Skin of body (tissue), 2 donors: Measurements from ENCODE around the gene CCDC167. TPM values are rescaled to one million over a fixed set of nuclear protein-coding genes. Genes with fewer than 3 reads are reported as not detected.

Experiments used
- DNase-seq: peaks from one replicate; lab custom pipeline; 2025; lab: John Stamatoyannopoulos, UW
- total RNA-seq: library from RNA; depleted of rRNA; stranded (reverse); fragments of >200 nt; gene quantifications from one replicate; pipeline ENCODE4 v1.2.3, GENCODE V29; 2014

CCDC167 gene
- 7.4 TPM for total RNA-seq

- peak; percentile 91 for DNase-seq
Observed at GRCh38 chr6:37499433-37500293, at the start of gene CCDC167. CCDC167 (minus strand) TSS chr6:37499893; CDS start chr6:37499863, 30 bp downstream.

- DNase-seq, result no peak
Observed at GRCh38 chr6:37549154-37549553, 49.5 kb upstream of the CCDC167 start.

- DNase-seq, result no peak
Observed at GRCh38 chr6:37548067-37548674, 48.5 kb upstream of the CCDC167 start.

- no peak for DNase-seq
Observed at GRCh38 chr6:37547564-37548061, 47.9 kb upstream of the CCDC167 start.

- no peak for DNase-seq
Observed at GRCh38 chr6:37546141-37546871, 46.6 kb upstream of the CCDC167 start.

- DNase-seq, result no peak
Observed at GRCh38 chr6:37544530-37544929, 44.8 kb upstream of the CCDC167 start.

- DNase-seq, result no peak
Observed at GRCh38 chr6:37543361-37543760, 43.7 kb upstream of the CCDC167 start.

- DNase-seq, result no peak
Observed at GRCh38 chr6:37541346-37541745, 41.7 kb upstream of the CCDC167 start.

- no peak for DNase-seq
Observed at GRCh38 chr6:37540390-37540789, 40.7 kb upstream of the CCDC167 start.

- no peak for DNase-seq
Observed at GRCh38 chr6:37540029-37540352, 40.3 kb upstream of the CCDC167 start.

GRCh38 chr6:37539171-37540028 is 39.7 kb upstream of the CCDC167 start:
- DNase-seq, result no peak

- DNase-seq, result no peak
Observed at GRCh38 chr6:37538107-37538506, 38.4 kb upstream of the CCDC167 start.

GRCh38 chr6:37537548-37537947 is 37.9 kb upstream of the CCDC167 start:
- no peak for DNase-seq

- DNase-seq, result no peak
Observed at GRCh38 chr6:37536491-37537190, 36.9 kb upstream of the CCDC167 start.

- no peak for DNase-seq
Observed at GRCh38 chr6:37535759-37536490, 36.2 kb upstream of the CCDC167 start.

GRCh38 chr6:37535428-37535758 is 35.7 kb upstream of the CCDC167 start:
- no peak for DNase-seq

GRCh38 chr6:37534893-37535292 is 35.2 kb upstream of the CCDC167 start:
- DNase-seq, result no peak

- no peak for DNase-seq
Observed at GRCh38 chr6:37532122-37532521, 32.4 kb upstream of the CCDC167 start.

GRCh38 chr6:37531437-37532036 is 31.8 kb upstream of the CCDC167 start:
- no peak for DNase-seq

- no peak for DNase-seq
Observed at GRCh38 chr6:37531026-37531425, 31.3 kb upstream of the CCDC167 start.
